Hepatic stellate cell (primary cell): ENCODE data around the gene FRAT1.
"Not testable (repeated sequence)": the region's sequence is repeated elsewhere in the genome, so short reads cannot be mapped to it uniquely, and the experiment has no call there.

Source experiments
- DNase-seq: peaks from one replicate; pipeline ENCODE4 v3.0.0; 2011; ENCODE audit warnings: low spot score

The FRAT1 gene, protein sequence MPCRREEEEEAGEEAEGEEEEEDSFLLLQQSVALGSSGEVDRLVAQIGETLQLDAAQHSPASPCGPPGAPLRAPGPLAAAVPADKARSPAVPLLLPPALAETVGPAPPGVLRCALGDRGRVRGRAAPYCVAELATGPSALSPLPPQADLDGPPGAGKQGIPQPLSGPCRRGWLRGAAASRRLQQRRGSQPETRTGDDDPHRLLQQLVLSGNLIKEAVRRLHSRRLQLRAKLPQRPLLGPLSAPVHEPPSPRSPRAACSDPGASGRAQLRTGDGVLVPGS

GRCh38 chr10:97318772-97319651, at the start of gene FRAT1:
FRAT1 (plus strand) TSS chr10:97319271; CDS start chr10:97319454, 183 bp downstream.
- DNase-seq, result peak; percentile 83

- peak; percentile 25 for DNase-seq
Measured at GRCh38 chr10:97270523-97271154, 48.4 kb upstream of the FRAT1 start.

DNA sequence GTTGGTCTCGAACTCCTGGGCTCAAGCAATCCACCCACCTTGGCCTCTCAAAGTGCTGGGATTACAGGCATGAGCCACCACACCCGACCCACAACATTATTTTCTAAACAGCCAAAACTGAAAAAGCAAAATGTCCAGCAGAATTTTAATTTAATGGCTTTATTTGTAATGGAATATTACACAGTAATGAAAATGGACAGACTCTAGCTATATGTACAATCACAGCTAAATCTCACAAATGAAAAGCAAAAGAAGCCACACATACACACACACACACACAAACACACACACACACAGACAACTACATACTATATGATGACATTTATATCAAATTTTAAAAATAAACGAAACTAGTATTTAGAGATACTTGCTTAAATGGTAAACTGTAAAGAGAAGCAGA, 45.4 kb upstream of the FRAT1 start:
- no peak for DNase-seq

GRCh38 chr10:97274828-97275227, 44.2 kb upstream of the FRAT1 start:
- DNase-seq, result no peak

DNA sequence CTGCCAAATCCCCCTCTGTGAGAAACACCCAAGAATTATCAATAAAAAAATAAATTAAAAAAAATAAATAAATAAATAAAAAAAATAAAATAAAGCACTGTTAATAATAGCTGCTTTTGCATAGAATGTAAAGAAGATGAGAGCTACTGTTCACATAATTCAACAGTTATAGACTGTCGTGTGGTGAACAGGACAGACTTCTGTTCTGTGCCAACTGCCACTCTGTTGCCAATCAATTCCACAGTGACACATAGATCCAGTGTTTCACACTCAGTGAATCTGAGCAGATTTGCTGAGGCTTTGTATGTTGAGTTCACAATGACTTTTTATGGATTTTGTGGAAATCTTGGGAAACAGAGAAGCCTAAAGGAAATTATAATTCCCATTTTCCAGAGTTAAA, 41.5 kb upstream of the FRAT1 start:
- DNase-seq, result no peak

DNA sequence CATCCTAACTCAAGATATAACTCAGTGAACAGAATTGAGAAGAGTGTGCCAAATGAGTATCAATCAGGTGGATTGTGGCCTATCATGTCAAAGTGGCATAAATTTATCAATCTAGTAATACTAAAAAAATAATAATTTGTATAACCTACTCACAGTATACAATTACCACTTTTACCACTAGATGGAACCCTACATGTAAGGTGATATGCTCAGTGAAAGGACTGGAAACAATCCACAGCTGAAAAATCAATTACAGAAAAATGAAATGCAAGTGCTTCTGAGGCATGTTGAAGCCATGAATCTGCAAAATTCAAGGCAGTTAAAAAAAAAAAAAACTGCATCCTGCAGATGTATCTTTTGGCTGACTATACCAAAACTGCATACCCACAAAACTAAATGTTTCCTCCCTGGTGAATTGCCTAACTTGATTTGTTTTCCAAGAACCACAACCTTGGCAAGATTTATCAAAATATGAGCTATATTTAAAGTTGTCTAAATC, 40.5 kb upstream of the FRAT1 start:
- peak; percentile 57 for DNase-seq

- DNase-seq, result no peak
Measured at GRCh38 chr10:97279121-97279815, 39.8 kb upstream of the FRAT1 start.

DNA sequence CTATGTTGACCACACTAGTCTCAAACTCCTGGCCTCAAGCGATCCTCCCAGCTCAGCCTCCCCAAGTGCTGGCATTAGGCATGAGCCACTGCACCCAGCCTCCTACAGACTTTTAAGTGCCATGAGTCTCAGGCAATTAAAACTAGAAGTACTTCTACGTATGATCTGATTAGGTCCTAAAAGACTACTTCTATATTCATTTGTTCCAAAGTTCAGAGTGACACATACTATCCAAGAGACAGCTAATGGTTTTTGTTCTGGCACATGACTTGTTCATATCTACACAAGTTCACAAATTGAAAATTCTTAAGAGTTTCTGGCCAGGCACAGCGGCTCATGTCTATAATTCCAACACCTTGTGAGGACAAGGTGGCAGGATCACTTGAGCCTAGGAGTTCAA, 38.3 kb upstream of the FRAT1 start:
- DNase-seq, result no peak

DNA sequence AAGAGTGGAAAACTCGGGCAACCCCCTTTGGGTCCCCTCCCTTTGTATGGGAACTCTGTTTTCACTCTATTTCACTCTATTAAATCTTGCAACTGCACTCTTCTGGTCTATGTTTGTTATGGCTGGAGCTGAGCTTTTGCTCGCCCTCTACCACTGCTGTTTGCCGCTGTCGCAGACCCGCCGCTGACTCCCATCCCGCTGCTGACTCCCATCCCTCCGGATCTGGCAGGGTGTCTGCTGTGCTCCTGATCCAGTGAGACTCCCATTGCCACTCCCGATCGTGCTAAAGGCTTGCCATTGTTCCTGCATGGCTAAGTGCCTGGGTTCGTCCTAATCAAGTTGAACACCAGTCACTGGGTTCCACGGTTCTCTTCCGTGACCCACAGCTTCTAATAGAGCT, 29.0 kb upstream of the FRAT1 start:
- DNase-seq, result not testable (repeated sequence)

DNA sequence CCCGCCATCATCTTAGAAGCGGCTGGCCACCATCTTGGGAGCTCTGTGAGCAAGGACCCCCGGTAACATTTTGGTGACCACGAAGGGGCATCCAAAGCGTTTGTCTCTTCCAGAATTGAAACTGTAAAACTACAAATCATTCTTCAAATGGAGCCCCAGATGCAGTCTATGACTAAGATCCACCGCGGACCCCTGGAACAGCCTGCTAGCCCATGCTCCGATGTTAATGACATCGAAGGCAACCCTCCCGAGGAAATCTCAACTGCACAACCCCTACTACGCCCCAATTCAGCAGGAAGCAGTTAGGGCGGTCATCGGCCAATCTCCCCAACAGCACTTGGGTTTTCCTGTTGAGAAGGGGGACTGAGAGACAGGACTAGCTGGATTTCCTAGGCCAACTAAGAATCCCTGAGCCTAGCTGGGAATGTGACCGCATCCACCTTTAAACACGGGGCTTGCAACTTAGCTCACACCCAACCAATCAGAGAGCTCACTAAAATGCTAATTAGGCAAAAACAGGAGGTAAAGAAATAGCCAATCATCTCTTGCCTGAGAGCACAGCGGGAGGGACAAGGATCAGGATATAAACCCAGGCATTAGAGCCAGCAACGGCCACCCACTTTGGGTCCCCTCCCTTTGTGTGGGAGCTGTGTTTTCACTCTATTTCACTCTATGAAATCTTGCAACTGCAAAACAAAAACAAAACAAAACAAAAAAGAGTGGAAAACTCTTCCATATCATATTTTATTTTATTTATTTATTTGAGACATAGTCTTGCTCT, 28.3 kb upstream of the FRAT1 start:
- not testable (repeated sequence) for DNase-seq

- DNase-seq, result peak; percentile 20
Measured at GRCh38 chr10:97291357-97292096, 27.5 kb upstream of the FRAT1 start.

GRCh38 chr10:97292097-97292861, 26.8 kb upstream of the FRAT1 start, which contains the start of gene ARHGAP19:
ARHGAP19 (minus strand) TSS chr10:97292637; CDS start chr10:97292627, 10 bp downstream.
- DNase-seq, result peak; percentile 97

DNA sequence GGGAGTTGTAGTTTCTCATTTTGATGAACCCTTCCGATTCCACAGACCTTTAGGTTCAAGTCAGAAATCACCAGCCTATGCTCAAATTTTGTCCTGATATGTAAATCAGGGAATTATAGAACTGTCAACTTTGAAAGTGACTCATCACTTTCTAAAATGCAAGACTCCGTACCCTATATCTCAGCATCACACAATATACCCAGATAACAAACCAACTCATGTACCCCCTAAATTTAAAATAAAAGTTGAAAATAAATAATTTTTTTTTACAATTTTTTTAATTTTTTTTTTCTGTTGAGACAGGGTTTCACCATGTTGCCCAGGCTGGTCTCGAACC, 26.2 kb upstream of the FRAT1 start:
- no peak for DNase-seq

GRCh38 chr10:97297556-97298222, 21.4 kb upstream of the FRAT1 start:
- DNase-seq, result no peak

GRCh38 chr10:97298223-97298571, 20.9 kb upstream of the FRAT1 start:
- no peak for DNase-seq

- DNase-seq, result no peak
Measured at GRCh38 chr10:97300980-97301379, 18.1 kb upstream of the FRAT1 start.

GRCh38 chr10:97302088-97302791, 16.8 kb upstream of the FRAT1 start:
- DNase-seq, result no peak

DNA sequence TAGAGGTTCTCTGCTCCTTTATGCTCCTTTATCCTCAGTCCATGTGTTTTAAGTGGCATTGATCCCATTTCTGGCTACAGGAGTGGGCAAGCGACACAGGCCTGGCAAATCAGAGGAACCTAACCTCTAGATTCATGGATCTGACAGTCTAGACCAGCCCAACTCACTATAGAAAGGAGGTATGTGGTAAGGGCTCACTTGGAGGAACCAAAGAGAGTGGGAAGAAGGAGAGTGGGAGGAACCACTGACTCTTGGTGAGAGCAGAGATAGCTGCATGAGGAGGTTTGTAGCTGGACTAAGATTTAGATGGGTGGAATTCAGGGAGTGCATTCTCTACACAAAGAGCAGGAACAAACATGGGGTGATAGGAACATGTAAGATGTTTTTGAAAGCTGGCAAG, 11.6 kb upstream of the FRAT1 start:
- DNase-seq, result no peak
